Ishikawa (cell line): ENCODE data around the gene PFKP.

Experiments used
- CREB1 ChIP-seq: IDR thresholded peaks from 2 replicates; pipeline ENCODE4 v1.6.1; 2012; ENCODE audit warnings: low read depth
- EGR1 ChIP-seq: IDR thresholded peaks from 2 replicates; pipeline ENCODE4 v1.6.1; 2012
- EP300 ChIP-seq: IDR thresholded peaks from 2 replicates; pipeline ENCODE4 v1.6.1; 2012; ENCODE audit warnings: borderline replicate concordance
- RAD21 ChIP-seq: IDR thresholded peaks from 2 replicates; pipeline ENCODE4 v1.6.1; 2012; ENCODE audit warnings: low read depth
- TAF1 ChIP-seq: IDR thresholded peaks from 2 replicates; pipeline ENCODE4 v1.6.1; 2012; ENCODE audit warnings: low read depth, mild to moderate bottlenecking
- TCF12 ChIP-seq: IDR thresholded peaks from 2 replicates; pipeline ENCODE4 v1.6.1; 2012; ENCODE audit warnings: low read depth
- TEAD4 ChIP-seq: IDR thresholded peaks from 2 replicates; pipeline ENCODE4 v1.6.1; 2012
- YY1 ChIP-seq: IDR thresholded peaks from 2 replicates; pipeline ENCODE4 v1.6.1; 2012; ENCODE audit warnings: low read depth
- ZBTB7A ChIP-seq: IDR thresholded peaks from 2 replicates; pipeline ENCODE4 v1.6.1; 2012; ENCODE audit warnings: low read depth
- TF ChIP-seq, protein P1 (sequence below): IDR thresholded peaks from 2 replicates; pipeline ENCODE4 v1.6.1; 2012
- TF ChIP-seq, protein P2 (sequence below): IDR thresholded peaks from 2 replicates; pipeline ENCODE4 v1.6.1; 2012; ENCODE audit warnings: low read depth, mild to moderate bottlenecking
- TF ChIP-seq, protein P3 (sequence below): IDR thresholded peaks from 2 replicates; pipeline ENCODE4 v1.6.1; 2012

DNA sequence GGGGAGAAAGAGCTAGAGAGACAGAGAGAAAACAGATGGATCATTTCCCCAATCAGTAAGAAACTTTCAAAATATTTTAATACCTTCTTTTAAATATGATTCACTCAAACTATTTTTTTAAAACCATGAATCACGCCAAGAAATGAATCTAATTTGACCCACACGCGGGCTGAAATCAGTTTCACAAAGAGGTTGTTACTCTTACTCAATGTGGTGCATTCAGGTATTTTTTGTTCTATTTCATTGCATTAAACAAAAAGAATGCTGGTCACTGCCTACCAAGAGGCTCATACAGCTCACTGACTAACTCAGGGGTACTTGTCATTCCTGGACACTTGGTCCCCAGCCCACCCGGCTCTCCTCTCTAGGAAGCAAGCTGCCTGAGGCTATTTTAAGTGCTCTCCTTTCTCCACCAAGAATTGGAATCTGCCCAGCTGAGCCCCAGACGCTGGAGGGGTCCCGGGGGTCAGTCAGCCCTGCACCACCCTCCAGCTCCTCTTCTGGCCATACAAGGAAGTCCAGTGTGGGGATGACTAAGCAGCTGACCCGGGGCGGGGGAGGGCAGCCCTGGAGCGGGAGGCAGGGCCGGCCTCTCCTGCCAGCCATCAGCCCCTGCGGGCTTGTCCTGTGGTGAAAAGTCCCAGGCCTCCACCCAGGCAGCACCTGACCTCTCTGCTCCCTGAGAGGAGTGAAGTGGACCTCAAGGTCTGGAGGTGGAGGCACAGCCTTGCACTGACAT is 21.7 kb upstream of the PFKP start:
- TF ChIP-seq YY1, result no peak
- TF ChIP-seq, protein P1, sequence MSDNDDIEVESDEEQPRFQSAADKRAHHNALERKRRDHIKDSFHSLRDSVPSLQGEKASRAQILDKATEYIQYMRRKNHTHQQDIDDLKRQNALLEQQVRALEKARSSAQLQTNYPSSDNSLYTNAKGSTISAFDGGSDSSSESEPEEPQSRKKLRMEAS, result no peak
- no peak for TF ChIP-seq TCF12
- no peak for TF ChIP-seq RAD21
- no peak for TF ChIP-seq CREB1
- no peak for TF ChIP-seq EGR1
- TF ChIP-seq, protein P2, sequence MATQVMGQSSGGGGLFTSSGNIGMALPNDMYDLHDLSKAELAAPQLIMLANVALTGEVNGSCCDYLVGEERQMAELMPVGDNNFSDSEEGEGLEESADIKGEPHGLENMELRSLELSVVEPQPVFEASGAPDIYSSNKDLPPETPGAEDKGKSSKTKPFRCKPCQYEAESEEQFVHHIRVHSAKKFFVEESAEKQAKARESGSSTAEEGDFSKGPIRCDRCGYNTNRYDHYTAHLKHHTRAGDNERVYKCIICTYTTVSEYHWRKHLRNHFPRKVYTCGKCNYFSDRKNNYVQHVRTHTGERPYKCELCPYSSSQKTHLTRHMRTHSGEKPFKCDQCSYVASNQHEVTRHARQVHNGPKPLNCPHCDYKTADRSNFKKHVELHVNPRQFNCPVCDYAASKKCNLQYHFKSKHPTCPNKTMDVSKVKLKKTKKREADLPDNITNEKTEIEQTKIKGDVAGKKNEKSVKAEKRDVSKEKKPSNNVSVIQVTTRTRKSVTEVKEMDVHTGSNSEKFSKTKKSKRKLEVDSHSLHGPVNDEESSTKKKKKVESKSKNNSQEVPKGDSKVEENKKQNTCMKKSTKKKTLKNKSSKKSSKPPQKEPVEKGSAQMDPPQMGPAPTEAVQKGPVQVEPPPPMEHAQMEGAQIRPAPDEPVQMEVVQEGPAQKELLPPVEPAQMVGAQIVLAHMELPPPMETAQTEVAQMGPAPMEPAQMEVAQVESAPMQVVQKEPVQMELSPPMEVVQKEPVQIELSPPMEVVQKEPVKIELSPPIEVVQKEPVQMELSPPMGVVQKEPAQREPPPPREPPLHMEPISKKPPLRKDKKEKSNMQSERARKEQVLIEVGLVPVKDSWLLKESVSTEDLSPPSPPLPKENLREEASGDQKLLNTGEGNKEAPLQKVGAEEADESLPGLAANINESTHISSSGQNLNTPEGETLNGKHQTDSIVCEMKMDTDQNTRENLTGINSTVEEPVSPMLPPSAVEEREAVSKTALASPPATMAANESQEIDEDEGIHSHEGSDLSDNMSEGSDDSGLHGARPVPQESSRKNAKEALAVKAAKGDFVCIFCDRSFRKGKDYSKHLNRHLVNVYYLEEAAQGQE, result no peak
- no peak for TF ChIP-seq TEAD4
- TF ChIP-seq ZBTB7A, result 0 out of 2 replicates have a peak, but pooled peaks have one; percentile 68
- no peak for TF ChIP-seq EP300
- TF ChIP-seq TAF1, result no peak
- TF ChIP-seq, protein P3, sequence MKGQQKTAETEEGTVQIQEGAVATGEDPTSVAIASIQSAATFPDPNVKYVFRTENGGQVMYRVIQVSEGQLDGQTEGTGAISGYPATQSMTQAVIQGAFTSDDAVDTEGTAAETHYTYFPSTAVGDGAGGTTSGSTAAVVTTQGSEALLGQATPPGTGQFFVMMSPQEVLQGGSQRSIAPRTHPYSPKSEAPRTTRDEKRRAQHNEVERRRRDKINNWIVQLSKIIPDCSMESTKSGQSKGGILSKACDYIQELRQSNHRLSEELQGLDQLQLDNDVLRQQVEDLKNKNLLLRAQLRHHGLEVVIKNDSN, result peak; percentile 17
